ACC112 (cell line): Measurements from ENCODE around the gene COX6A1.

ENCODE experiments used
- H2AFZ ChIP-seq: fragments of 200-600 bp; sonication (generic); one replicate; pipeline ENCODE4 v1.6.0; 2017; ENCODE audit warnings: antibody characterized with exemption, low read length; ENCODE audit not compliant: unreplicated experiment
- H3K27ac ChIP-seq: fragments of 200-600 bp; sonication (generic); 2 replicates; pipeline ENCODE4 v1.5.1; 2014; ENCODE audit warnings: low read depth, mild to moderate bottlenecking, antibody characterized with exemption, low read length, moderate library complexity
- H3K27me3 ChIP-seq: fragments of 200-600 bp; sonication (generic); 2 replicates; pipeline ENCODE4 v1.6.1; 2014; ENCODE audit warnings: mild to moderate bottlenecking, antibody characterized with exemption, low read length, moderate library complexity, mixed read lengths; ENCODE audit not compliant: insufficient read depth
- H3K36me3 ChIP-seq: fragments of 200-600 bp; sonication (generic); 2 replicates; pipeline ENCODE4 v1.6.1; 2016; ENCODE audit warnings: mild to moderate bottlenecking, antibody characterized with exemption, low read length, moderate library complexity, mixed read lengths; ENCODE audit not compliant: insufficient read depth
- H3K4me1 ChIP-seq: fragments of 200-600 bp; sonication (generic); one replicate; pipeline ENCODE4 v1.6.1; 2016; ENCODE audit warnings: low read length, mixed read lengths; ENCODE audit not compliant: insufficient read depth, unreplicated experiment, control insufficient read depth
- H3K4me3 ChIP-seq: fragments of 200-600 bp; sonication (generic); 2 replicates; pipeline ENCODE4 v1.5.1; 2014; ENCODE audit warnings: mild to moderate bottlenecking, low read depth, low read length
- H3K79me2 ChIP-seq: fragments of 200-600 bp; sonication (generic); one replicate; pipeline ENCODE4 v1.6.0; 2016; ENCODE audit warnings: low read length; ENCODE audit not compliant: control insufficient read depth, unreplicated experiment, insufficient read depth

COX6A1 gene

DNA sequence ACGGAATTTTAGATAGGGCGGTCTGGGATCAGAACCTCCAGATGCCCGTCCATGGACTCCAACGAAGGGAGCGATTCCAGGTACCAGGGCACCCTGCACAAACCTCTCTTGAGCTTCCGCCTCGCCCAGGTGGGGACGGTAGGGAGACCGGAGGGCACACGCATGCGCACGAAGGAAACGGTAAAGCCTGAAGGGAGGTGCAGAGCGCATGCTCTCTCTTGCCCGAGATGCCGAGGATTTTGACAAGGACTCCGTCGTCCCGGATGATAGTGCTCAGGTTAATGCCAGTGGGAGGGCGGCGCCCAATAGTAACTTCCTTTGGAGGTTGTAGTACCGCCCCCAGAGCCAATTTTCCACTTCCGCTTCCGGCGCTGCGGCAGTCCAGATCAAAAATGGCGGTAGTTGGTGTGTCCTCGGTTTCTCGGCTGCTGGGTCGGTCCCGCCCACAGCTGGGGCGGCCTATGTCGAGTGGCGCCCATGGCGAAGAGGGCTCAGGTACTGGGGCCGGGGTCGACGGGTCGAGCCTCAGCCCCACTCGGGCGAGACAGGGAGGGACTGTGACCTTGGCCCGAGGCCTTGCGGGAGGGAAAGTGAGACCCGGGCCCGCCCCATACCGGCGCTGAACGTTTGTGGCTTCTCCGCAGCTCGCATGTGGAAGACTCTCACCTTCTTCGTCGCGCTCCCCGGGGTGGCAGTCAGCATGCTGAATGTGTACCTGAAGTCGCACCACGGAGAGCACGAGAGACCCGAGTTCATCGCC, at the start of gene COX6A1:
Gene COX6A1 (plus strand): TSS at position 379 of the 760 bp plus-strand sequence. CDS start 14 bp downstream, at position 393.
- Histone ChIP-seq H3K27ac (no peak within 1 kb of the TSS), H3K4me3 (peak within 1 kb of the TSS; percentile 88), H3K27me3 (no peaks in the 10 kb centered on the region), H3K79me2 (peaks cover 33% of the 10 kb centered on the region), H2AFZ (peak within 1 kb of the TSS; percentile 82), H3K4me1 (peaks cover 7% of the 10 kb centered on the region), H3K36me3 (peaks cover 8% of the 10 kb centered on the region; the same call in 1 of the 2 replicates)

- Histone ChIP-seq H3K79me2 (no peaks in the 10 kb centered on the region), H3K36me3 (no peaks in the 10 kb centered on the region), H3K4me1 (no peaks in the 10 kb centered on the region), H3K4me3 (0 out of 2 replicates have a peak overlapping the region, but pooled peaks have one; percentile 12), H2AFZ (no peak overlapping the region), H3K27ac (no peak overlapping the region), H3K27me3 (peaks cover 31% of the 10 kb centered on the region)
Observed at GRCh38 chr12:120388691-120389481, 49.0 kb upstream of the COX6A1 start.

- no peaks in the 10 kb centered on the region for H3K79me2 ChIP-seq
- peaks cover 42% of the 10 kb centered on the region for H3K27me3 ChIP-seq
- no peaks in the 10 kb centered on the region for H3K36me3 ChIP-seq
- no peak overlapping the region for H3K27ac ChIP-seq
- H3K4me1 ChIP-seq = no peaks in the 10 kb centered on the region
- no peak overlapping the region for H3K4me3 ChIP-seq
- H2AFZ ChIP-seq = no peak overlapping the region
Observed at GRCh38 chr12:120390540-120391120, 47.3 kb upstream of the COX6A1 start.

DNA sequence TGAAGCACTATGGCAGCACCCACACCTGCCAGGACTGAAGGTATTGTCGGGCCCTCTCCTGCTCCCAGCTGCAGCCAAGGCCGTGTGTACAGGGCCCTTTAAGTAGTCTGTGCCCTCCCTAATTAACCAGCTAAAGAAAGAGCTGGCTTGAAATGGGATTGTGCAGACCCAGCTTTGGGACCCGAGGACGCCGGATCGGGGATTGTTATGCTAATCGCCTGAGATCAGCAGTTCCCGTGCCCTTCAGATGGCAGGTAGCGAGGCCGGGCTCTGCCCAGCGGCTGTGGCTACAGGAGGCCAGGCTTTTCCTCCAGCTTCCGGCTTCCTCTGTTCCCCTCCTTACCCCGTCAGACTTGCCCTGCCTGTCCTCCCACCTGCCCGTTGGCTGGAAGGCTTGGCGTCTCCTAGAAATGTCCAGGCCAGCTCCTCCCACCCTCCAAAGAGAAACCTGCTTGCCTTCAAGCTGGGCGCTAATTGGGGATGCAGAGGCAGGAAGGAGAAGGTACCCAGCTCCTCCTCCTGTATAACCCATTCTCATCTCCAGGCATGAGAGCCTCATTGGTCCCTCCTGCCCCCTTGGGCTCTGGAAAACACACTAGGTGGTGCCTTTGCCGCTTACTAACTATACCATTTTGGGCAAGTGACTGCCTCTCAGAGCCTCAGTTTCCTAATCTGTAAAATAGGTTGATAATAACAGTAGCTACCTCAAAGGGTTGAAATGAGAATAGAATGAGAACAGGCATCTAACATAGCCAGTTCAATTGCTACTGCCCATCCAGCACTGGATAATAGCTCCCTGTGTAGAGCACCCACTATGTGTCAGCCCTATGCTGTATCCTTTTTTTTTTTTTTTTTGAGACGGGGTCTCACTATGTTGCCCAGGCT, 43.2 kb upstream of the COX6A1 start:
- Histone ChIP-seq H3K4me3 (no peak overlapping the region), H3K36me3 (no peaks in the 10 kb centered on the region), H3K27me3 (peaks cover 21% of the 10 kb centered on the region), H3K4me1 (no peaks in the 10 kb centered on the region), H2AFZ (no peak overlapping the region), H3K79me2 (no peaks in the 10 kb centered on the region), H3K27ac (no peak overlapping the region)

GRCh38 chr12:120397824-120398540, 39.9 kb upstream of the COX6A1 start:
- Histone ChIP-seq H3K4me1 (no peaks in the 10 kb centered on the region), H3K27me3 (peaks cover 18% of the 10 kb centered on the region), H3K27ac (no peak overlapping the region), H3K79me2 (no peaks in the 10 kb centered on the region), H3K4me3 (no peak overlapping the region), H3K36me3 (no peaks in the 10 kb centered on the region), H2AFZ (no peak overlapping the region)

DNA sequence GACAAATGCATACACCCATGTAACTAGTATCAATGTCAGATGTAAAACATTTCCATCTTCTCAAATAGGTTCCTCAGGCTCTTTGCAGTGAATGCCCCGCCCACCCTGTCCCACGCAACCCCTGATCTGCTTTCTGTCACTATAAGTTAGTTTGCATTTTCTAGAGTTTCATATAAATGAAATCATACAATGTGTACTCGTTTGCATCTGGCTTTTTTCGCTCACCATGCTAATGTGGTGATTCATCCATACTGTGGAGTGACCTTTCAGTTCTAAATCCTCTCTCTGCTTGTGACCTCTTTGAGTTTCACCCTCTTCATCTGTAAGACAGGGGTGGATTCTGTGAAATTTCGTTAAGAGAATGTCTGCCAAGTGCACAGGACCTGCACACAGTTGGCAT, 38.4 kb upstream of the COX6A1 start:
- H2AFZ ChIP-seq = no peak overlapping the region
- H3K4me3 ChIP-seq = no peak overlapping the region
- peaks cover 12% of the 10 kb centered on the region for H3K27me3 ChIP-seq
- H3K27ac ChIP-seq = no peak overlapping the region
- no peaks in the 10 kb centered on the region for H3K4me1 ChIP-seq
- H3K79me2 ChIP-seq = no peaks in the 10 kb centered on the region
- H3K36me3 ChIP-seq = no peaks in the 10 kb centered on the region

- peak overlapping the region; percentile 18 for H2AFZ ChIP-seq
- H3K79me2 ChIP-seq = no peaks in the 10 kb centered on the region
- no peak overlapping the region for H3K27ac ChIP-seq
- H3K36me3 ChIP-seq = no peaks in the 10 kb centered on the region
- no peaks in the 10 kb centered on the region for H3K4me1 ChIP-seq
- no peak overlapping the region for H3K4me3 ChIP-seq
- H3K27me3 ChIP-seq = peaks cover 6% of the 10 kb centered on the region; the same call in 1 of the 2 replicates
Observed at GRCh38 chr12:120402217-120402616, 35.7 kb upstream of the COX6A1 start.

- Histone ChIP-seq H3K79me2 (no peaks in the 10 kb centered on the region), H3K27ac (no peak overlapping the region)
Observed at GRCh38 chr12:120403869-120404268, 34.0 kb upstream of the COX6A1 start.

DNA sequence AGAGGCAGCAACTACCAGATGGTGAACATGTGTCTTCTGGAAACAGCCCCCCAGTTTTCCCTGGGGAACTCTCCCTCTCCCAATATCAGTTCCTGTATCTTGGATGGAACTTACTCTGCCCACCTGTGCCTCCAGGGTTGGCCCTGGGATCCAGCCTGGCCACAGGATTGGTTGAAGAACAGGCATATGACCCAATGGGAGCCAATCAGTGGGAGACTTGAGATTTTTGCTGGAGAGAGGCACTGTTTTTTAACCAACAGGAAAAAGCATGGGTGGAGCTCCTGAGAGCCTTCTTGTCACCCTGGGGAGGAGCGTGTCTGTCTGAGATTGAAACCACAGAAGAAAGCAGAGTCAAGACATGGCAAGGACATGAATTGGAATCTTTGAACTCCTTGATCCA, 33.6 kb upstream of the COX6A1 start:
- H3K36me3 ChIP-seq = no peaks in the 10 kb centered on the region
- H3K4me3 ChIP-seq = no peak overlapping the region
- peaks cover 6% of the 10 kb centered on the region; the same call in 1 of the 2 replicates for H3K27me3 ChIP-seq
- no peak overlapping the region for H3K27ac ChIP-seq
- H3K79me2 ChIP-seq = no peaks in the 10 kb centered on the region
- no peaks in the 10 kb centered on the region for H3K4me1 ChIP-seq
- H2AFZ ChIP-seq = no peak overlapping the region

More at GRCh38 chr12:120403869-120404268, 34.0 kb upstream of the COX6A1 start:
- Histone ChIP-seq H3K4me3 (no peak overlapping the region), H3K27me3 (peaks cover 6% of the 10 kb centered on the region; the same call in 1 of the 2 replicates), H2AFZ (no peak overlapping the region), H3K36me3 (no peaks in the 10 kb centered on the region), H3K4me1 (no peaks in the 10 kb centered on the region)
